Measurements from ENCODE around the gene NMRK2.
"Not testable (repeated sequence)": the region's sequence is repeated elsewhere in the genome, so short reads cannot be mapped to it uniquely, and the experiment has no call there.

Gene NMRK2

GRCh38 chr19:3949997-3950859 lies 17.4 kb downstream of the NMRK2 start:
- H3K4me3 ChIP-seq (replicated peaks in 1 of 2; ENCODE audit: low read depth in 2 of 2, low read length in 2 of 2), result no peak overlapping the region
- DNase-seq (ENCODE audit: low read depth in 2 of 2), result no peak
- no peak for TF ChIP-seq CTCF (IDR thresholded peaks at IDR 0.05; ENCODE audit: low read depth, low read length)

- DNase-seq (ENCODE audit: low read depth in 2 of 2), result no peak
- no peak for TF ChIP-seq CTCF (IDR thresholded peaks at IDR 0.05; ENCODE audit: low read depth, low read length)
- H3K4me3 ChIP-seq (replicated peaks in 1 of 2; ENCODE audit: low read depth in 2 of 2, low read length in 2 of 2), result no peak overlapping the region
These were observed 18.3 kb downstream of the NMRK2 start for GRCh38 chr19:3950871-3951861.

- DNase-seq (ENCODE audit: low read depth in 2 of 2), result not testable (repeated sequence)
These were observed 19.9 kb downstream of the NMRK2 start for GRCh38 chr19:3952755-3953276.

GRCh38 chr19:3954107-3954506 lies 21.2 kb downstream of the NMRK2 start:
- H3K4me3 ChIP-seq (replicated peaks in 1 of 2; ENCODE audit: low read depth in 2 of 2, low read length in 2 of 2), result no peak overlapping the region
- DNase-seq (ENCODE audit: low read depth in 2 of 2), result no peak
- no peak for TF ChIP-seq CTCF (IDR thresholded peaks at IDR 0.05; ENCODE audit: low read depth, low read length)

More at GRCh38 chr19:3952755-3953276, 19.9 kb downstream of the NMRK2 start:
- not testable (repeated sequence) for H3K4me3 ChIP-seq (replicated peaks in 1 of 2; ENCODE audit: low read depth in 2 of 2, low read length in 2 of 2)

GRCh38 chr19:3955276-3955675 lies 22.4 kb downstream of the NMRK2 start:
- H3K4me3 ChIP-seq (replicated peaks in 1 of 2; ENCODE audit: low read depth in 2 of 2, low read length in 2 of 2); DNase-seq (ENCODE audit: low read depth in 2 of 2): not testable (repeated sequence)

GRCh38 chr19:3955688-3956087 lies 22.8 kb downstream of the NMRK2 start:
- no peak for DNase-seq (ENCODE audit: low read depth in 2 of 2)
- no peak for TF ChIP-seq CTCF (IDR thresholded peaks at IDR 0.05; ENCODE audit: low read depth, low read length)
- no peak overlapping the region for H3K4me3 ChIP-seq (replicated peaks in 1 of 2; ENCODE audit: low read depth in 2 of 2, low read length in 2 of 2)

- DNase-seq (ENCODE audit: low read depth in 2 of 2), result no peak
- no peak for TF ChIP-seq CTCF (IDR thresholded peaks at IDR 0.05; ENCODE audit: low read depth, low read length)
- H3K4me3 ChIP-seq (replicated peaks in 1 of 2; ENCODE audit: low read depth in 2 of 2, low read length in 2 of 2), result no peak overlapping the region
These were observed 26.2 kb downstream of the NMRK2 start for GRCh38 chr19:3958836-3959765.
